HCT116 (cell line): ENCODE results near the gene NT5C2.
"Not testable (repeated sequence)": the region's sequence is repeated elsewhere in the genome, so short reads cannot be mapped to it uniquely, and the experiment has no call there.

Source experiments
- CBX3 ChIP-seq: IDR thresholded peaks from 2 replicates; pipeline ENCODE4 v1.6.1; 2012; ENCODE audit warnings: low read depth
- EGR1 ChIP-seq: IDR thresholded peaks from 2 replicates; pipeline ENCODE4 v1.6.1; 2012; ENCODE audit warnings: low read depth
- EZH2 ChIP-seq: fragments of 200-600 bp; sonication (generic); IDR thresholded peaks from 2 replicates; pipeline ENCODE4 v1.6.1; 2017; ENCODE audit warnings: antibody characterized with exemption, mixed run types
- EZH2phosphoT487 ChIP-seq: fragments of 200-600 bp; IDR thresholded peaks from 2 replicates; pipeline ENCODE4 v1.6.1; 2018; ENCODE audit warnings: antibody characterized with exemption, borderline replicate concordance
- FOSL1 ChIP-seq: IDR thresholded peaks from 2 replicates; pipeline ENCODE4 v1.6.1; 2012; ENCODE audit warnings: low read depth
- POLR2A ChIP-seq: IDR thresholded peaks from 2 replicates; pipeline ENCODE4 v1.7.0; 2011; ENCODE audit warnings: borderline replicate concordance; ENCODE audit not compliant: insufficient read depth, insufficient read length; ENCODE audit errors: extremely low read depth
- POLR2AphosphoS5 ChIP-seq: IDR thresholded peaks from 2 replicates; pipeline ENCODE4 v1.6.1; 2011; ENCODE audit warnings: mild to moderate bottlenecking, low read depth, low read length, moderate library complexity
- RAD21 ChIP-seq: IDR thresholded peaks from 2 replicates; pipeline ENCODE4 v1.6.1; 2012; ENCODE audit warnings: low read depth, mild to moderate bottlenecking
- ZNF274 ChIP-seq: fragments of 200-500 bp; sonication (Bioruptor generic); IDR thresholded peaks from 2 replicates; pipeline ENCODE4 v1.6.1; 2014; ENCODE audit warnings: mild to moderate bottlenecking, low read depth, low read length, inconsistent platforms
- TF ChIP-seq, protein P1 (sequence below), 3 experiments: fragments of 200-600 bp in 1 of 3; sonication (generic) in 1 of 3; IDR thresholded peaks in 2 of 3; conservative IDR thresholded peaks in 1 of 3; 2 replicates each; pipeline ENCODE4 v1.5.1; 2012 to 2017; ENCODE audit warnings: low read depth in 2 of 3, low read length in 2 of 3, antibody characterized with exemption in 1 of 3, borderline replicate concordance in 1 of 3, control low read depth in 1 of 3, mild to moderate bottlenecking in 1 of 3, mixed read lengths in 1 of 3, mixed run types in 1 of 3, moderate library complexity in 1 of 3; ENCODE audit not compliant: insufficient read depth in 1 of 3
- TF ChIP-seq, protein P2 (sequence below): IDR thresholded peaks from 2 replicates; pipeline ENCODE4 v1.6.1; 2012
- TF ChIP-seq, protein P3 (sequence below): IDR thresholded peaks from 2 replicates; pipeline ENCODE4 v1.6.1; 2012

DNA sequence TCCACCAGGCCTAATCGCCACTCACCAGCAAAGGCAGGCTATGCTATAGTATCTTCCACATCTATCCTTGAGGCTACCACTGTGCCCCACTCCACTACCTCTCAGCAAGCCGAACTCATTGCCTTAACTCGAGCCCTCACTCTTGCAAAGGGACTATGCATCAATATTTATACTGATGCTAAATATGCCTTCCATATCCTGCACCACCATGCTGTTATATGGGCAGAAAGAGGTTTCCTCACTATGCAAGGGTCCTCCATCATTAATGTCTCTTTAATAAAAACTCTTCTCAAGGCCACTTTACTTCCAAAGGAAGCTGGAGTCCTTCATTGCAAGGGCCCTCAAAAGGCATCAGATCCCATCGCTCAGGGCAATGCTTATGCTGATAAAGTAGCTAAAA, 17.2 kb upstream of the NT5C2 start:
- TF ChIP-seq, protein P1, sequence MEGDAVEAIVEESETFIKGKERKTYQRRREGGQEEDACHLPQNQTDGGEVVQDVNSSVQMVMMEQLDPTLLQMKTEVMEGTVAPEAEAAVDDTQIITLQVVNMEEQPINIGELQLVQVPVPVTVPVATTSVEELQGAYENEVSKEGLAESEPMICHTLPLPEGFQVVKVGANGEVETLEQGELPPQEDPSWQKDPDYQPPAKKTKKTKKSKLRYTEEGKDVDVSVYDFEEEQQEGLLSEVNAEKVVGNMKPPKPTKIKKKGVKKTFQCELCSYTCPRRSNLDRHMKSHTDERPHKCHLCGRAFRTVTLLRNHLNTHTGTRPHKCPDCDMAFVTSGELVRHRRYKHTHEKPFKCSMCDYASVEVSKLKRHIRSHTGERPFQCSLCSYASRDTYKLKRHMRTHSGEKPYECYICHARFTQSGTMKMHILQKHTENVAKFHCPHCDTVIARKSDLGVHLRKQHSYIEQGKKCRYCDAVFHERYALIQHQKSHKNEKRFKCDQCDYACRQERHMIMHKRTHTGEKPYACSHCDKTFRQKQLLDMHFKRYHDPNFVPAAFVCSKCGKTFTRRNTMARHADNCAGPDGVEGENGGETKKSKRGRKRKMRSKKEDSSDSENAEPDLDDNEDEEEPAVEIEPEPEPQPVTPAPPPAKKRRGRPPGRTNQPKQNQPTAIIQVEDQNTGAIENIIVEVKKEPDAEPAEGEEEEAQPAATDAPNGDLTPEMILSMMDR (IDR thresholded peaks at IDR 0.05 in 2 of 3, conservative IDR thresholded peaks at IDR 0.05 in 1 of 3; ENCODE audit: borderline replicate concordance in 1 of 3, insufficient read depth in 1 of 3, low read depth in 2 of 3, low read length in 2 of 3) = not testable (repeated sequence)
- not testable (repeated sequence) for TF ChIP-seq POLR2AphosphoS5, EZH2, RAD21, FOSL1, POLR2A, EGR1, EZH2phosphoT487, ZNF274
- TF ChIP-seq, protein P2, sequence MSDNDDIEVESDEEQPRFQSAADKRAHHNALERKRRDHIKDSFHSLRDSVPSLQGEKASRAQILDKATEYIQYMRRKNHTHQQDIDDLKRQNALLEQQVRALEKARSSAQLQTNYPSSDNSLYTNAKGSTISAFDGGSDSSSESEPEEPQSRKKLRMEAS = not testable (repeated sequence)
- TF ChIP-seq, protein P3, sequence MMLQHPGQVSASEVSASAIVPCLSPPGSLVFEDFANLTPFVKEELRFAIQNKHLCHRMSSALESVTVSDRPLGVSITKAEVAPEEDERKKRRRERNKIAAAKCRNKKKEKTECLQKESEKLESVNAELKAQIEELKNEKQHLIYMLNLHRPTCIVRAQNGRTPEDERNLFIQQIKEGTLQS = not testable (repeated sequence)
- TF ChIP-seq CBX3 = peak; percentile 96
